GM23338 (cell line): ENCODE measurements around the gene CASP2.

ENCODE experiments used
- CREB1 ChIP-seq: fragments of 250-450 bp; sonication (Bioruptor Pico); IDR thresholded peaks from 2 replicates; pipeline ENCODE4 v1.5.0; 2020; ENCODE audit warnings: low read depth, mild to moderate bottlenecking, moderate library complexity
- CTCF ChIP-seq, 2 experiments: fragments of 200-600 bp in 1 of 2; sonication (generic) in 1 of 2; conservative IDR thresholded peaks; 2 replicates each; pipeline versions ENCODE4 v1.5.1 to v1.6.1; 2016 to 2017; ENCODE audit warnings: antibody characterized with exemption in 2 of 2, low read depth in 2 of 2, mild to moderate bottlenecking in 2 of 2, moderate library complexity in 1 of 2
- EZH2 ChIP-seq: fragments of 200-600 bp; sonication (generic); IDR thresholded peaks from one replicate; pipeline ENCODE4 v1.8.0; 2017; ENCODE audit warnings: antibody characterized with exemption, mild to moderate bottlenecking, low read depth; ENCODE audit not compliant: unreplicated experiment
- EZH2phosphoT487 ChIP-seq: fragments of 200-600 bp; sonication (generic); IDR thresholded peaks from one replicate; pipeline ENCODE4 v1.8.1; 2018; ENCODE audit warnings: antibody characterized with exemption; ENCODE audit not compliant: unreplicated experiment
- NANOG ChIP-seq: IDR thresholded peaks from 2 replicates; pipeline ENCODE4 v1.6.1; 2016; ENCODE audit warnings: antibody characterized with exemption, borderline replicate concordance
- POLR2AphosphoS5 ChIP-seq: IDR thresholded peaks from 2 replicates; pipeline ENCODE4 v1.6.1; 2016; ENCODE audit warnings: antibody characterized with exemption, low read depth
- REST ChIP-seq: IDR thresholded peaks from one replicate; pipeline ENCODE4 v1.6.1; 2018; ENCODE audit warnings: antibody characterized with exemption; ENCODE audit not compliant: unreplicated experiment
- STAT1 ChIP-seq: IDR thresholded peaks from one replicate; pipeline ENCODE4 v1.6.1; 2016; ENCODE audit warnings: antibody characterized with exemption; ENCODE audit not compliant: unreplicated experiment
- ZNF114 ChIP-seq: fragments of 250-450 bp; sonication (Bioruptor Pico); IDR thresholded peaks from 2 replicates; pipeline ENCODE4 v1.5.0; 2020; ENCODE audit warnings: mild to moderate bottlenecking, moderate library complexity
- ZNF331 ChIP-seq: fragments of 250-450 bp; sonication (Bioruptor Pico); IDR thresholded peaks from 2 replicates; pipeline ENCODE4 v1.5.0; 2020; ENCODE audit warnings: low read depth, mild to moderate bottlenecking, moderate library complexity
- TF ChIP-seq, protein P1 (sequence below): fragments of 250-450 bp; sonication (Bioruptor Pico); IDR thresholded peaks from 2 replicates; pipeline ENCODE4 v1.5.0; 2020; ENCODE audit warnings: mild to moderate bottlenecking, moderate library complexity

- TF ChIP-seq CTCF (conservative IDR thresholded peaks at IDR 0.05; ENCODE audit: low read depth in 2 of 2) (no peak), EZH2 (no peak), POLR2AphosphoS5 (no peak), STAT1 (no peak), REST (no peak), ZNF331 (CRISPR knock-in tag) (no peak), CREB1 (CRISPR knock-in tag) (no peak), ZNF114 (CRISPR knock-in tag) (no peak), EZH2phosphoT487 (no peak), NANOG (no peak)
- TF ChIP-seq, protein P1, sequence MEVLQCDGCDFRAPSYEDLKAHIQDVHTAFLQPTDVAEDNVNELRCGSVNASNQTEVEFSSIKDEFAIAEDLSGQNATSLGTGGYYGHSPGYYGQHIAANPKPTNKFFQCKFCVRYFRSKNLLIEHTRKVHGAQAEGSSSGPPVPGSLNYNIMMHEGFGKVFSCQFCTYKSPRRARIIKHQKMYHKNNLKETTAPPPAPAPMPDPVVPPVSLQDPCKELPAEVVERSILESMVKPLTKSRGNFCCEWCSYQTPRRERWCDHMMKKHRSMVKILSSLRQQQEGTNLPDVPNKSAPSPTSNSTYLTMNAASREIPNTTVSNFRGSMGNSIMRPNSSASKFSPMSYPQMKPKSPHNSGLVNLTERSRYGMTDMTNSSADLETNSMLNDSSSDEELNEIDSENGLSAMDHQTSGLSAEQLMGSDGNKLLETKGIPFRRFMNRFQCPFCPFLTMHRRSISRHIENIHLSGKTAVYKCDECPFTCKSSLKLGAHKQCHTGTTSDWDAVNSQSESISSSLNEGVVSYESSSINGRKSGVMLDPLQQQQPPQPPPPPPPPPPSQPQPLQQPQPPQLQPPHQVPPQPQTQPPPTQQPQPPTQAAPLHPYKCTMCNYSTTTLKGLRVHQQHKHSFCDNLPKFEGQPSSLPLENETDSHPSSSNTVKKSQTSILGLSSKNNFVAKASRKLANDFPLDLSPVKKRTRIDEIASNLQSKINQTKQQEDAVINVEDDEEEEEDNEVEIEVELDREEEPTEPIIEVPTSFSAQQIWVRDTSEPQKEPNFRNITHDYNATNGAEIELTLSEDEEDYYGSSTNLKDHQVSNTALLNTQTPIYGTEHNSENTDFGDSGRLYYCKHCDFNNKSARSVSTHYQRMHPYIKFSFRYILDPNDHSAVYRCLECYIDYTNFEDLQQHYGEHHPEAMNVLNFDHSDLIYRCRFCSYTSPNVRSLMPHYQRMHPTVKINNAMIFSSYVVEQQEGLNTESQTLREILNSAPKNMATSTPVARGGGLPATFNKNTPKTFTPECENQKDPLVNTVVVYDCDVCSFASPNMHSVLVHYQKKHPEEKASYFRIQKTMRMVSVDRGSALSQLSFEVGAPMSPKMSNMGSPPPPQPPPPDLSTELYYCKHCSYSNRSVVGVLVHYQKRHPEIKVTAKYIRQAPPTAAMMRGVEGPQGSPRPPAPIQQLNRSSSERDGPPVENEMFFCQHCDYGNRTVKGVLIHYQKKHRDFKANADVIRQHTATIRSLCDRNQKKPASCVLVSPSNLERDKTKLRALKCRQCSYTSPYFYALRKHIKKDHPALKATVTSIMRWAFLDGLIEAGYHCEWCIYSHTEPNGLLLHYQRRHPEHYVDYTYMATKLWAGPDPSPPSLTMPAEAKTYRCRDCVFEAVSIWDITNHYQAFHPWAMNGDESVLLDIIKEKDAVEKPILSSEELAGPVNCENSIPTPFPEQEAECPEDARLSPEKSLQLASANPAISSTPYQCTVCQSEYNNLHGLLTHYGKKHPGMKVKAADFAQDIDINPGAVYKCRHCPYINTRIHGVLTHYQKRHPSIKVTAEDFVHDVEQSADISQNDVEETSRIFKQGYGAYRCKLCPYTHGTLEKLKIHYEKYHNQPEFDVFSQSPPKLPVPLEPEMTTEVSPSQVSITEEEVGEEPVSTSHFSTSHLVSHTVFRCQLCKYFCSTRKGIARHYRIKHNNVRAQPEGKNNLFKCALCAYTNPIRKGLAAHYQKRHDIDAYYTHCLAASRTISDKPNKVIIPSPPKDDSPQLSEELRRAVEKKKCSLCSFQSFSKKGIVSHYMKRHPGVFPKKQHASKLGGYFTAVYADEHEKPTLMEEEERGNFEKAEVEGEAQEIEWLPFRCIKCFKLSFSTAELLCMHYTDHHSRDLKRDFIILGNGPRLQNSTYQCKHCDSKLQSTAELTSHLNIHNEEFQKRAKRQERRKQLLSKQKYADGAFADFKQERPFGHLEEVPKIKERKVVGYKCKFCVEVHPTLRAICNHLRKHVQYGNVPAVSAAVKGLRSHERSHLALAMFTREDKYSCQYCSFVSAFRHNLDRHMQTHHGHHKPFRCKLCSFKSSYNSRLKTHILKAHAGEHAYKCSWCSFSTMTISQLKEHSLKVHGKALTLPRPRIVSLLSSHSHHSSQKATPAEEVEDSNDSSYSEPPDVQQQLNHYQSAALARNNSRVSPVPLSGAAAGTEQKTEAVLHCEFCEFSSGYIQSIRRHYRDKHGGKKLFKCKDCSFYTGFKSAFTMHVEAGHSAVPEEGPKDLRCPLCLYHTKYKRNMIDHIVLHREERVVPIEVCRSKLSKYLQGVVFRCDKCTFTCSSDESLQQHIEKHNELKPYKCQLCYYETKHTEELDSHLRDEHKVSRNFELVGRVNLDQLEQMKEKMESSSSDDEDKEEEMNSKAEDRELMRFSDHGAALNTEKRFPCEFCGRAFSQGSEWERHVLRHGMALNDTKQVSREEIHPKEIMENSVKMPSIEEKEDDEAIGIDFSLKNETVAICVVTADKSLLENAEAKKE (CRISPR knock-in tag): no peak
Observed at GRCh38 chr7:143261901-143262300, 26.2 kb upstream of the CASP2 start.
